ENCODE measurements around the gene PAX5.
A peak's percentile ranks its signal among the peaks of the same experiment; 100 is the strongest.

PAX5 gene

GRCh38 chr9:36798350-36799065 lies 235.6 kb downstream of the PAX5 start:
- Histone ChIP-seq H3K4me1 (ENCODE audit: control insufficient read depth, insufficient read depth, low read length) (peaks cover 25% of the 10 kb centered on the region), H3K36me3 (ENCODE audit: control insufficient read depth, insufficient read depth, low read length, severe bottlenecking) (no peaks in the 10 kb centered on the region), H3K4me3 (ENCODE audit: low read length) (no peak overlapping the region), H3K9me3 (ENCODE audit: control insufficient read depth, low read length) (peaks cover 15% of the 10 kb centered on the region), H3K27me3 (replicated peaks; ENCODE audit: control insufficient read depth, insufficient read depth, low read length) (peaks cover 41% of the 10 kb centered on the region), H3K9ac (ENCODE audit: low read length) (no peak overlapping the region)
- DNase-seq (ENCODE audit: low read depth), result no peak

- Histone ChIP-seq H3K9me3 (ENCODE audit: control insufficient read depth, low read length) (peaks cover 17% of the 10 kb centered on the region), H3K36me3 (ENCODE audit: control insufficient read depth, insufficient read depth, low read length, severe bottlenecking) (no peaks in the 10 kb centered on the region), H3K9ac (ENCODE audit: low read length) (no peak overlapping the region), H3K4me1 (ENCODE audit: control insufficient read depth, insufficient read depth, low read length) (peaks cover 19% of the 10 kb centered on the region), H3K27me3 (replicated peaks; ENCODE audit: control insufficient read depth, insufficient read depth, low read length) (peaks cover 32% of the 10 kb centered on the region), H3K4me3 (ENCODE audit: low read length) (no peak overlapping the region)
- DNase-seq (ENCODE audit: low read depth), result no peak
Measured at GRCh38 chr9:36797471-36798220, 236.4 kb downstream of the PAX5 start.

- Histone ChIP-seq H3K27me3 (replicated peaks; ENCODE audit: control insufficient read depth, insufficient read depth, low read length) (peaks cover 31% of the 10 kb centered on the region), H3K36me3 (ENCODE audit: control insufficient read depth, insufficient read depth, low read length, severe bottlenecking) (no peaks in the 10 kb centered on the region), H3K4me1 (ENCODE audit: control insufficient read depth, insufficient read depth, low read length) (peaks cover 11% of the 10 kb centered on the region), H3K4me3 (ENCODE audit: low read length) (no peak overlapping the region), H3K9ac (ENCODE audit: low read length) (no peak overlapping the region), H3K9me3 (ENCODE audit: control insufficient read depth, low read length) (peaks cover 17% of the 10 kb centered on the region)
- DNase-seq (ENCODE audit: low read depth), result no peak
Measured at GRCh38 chr9:36796671-36797419, 237.2 kb downstream of the PAX5 start.

GRCh38 chr9:36794461-36794860 lies 239.6 kb downstream of the PAX5 start:
- Histone ChIP-seq H3K4me3 (ENCODE audit: low read length) (no peak overlapping the region), H3K4me1 (ENCODE audit: control insufficient read depth, insufficient read depth, low read length) (peaks cover 9% of the 10 kb centered on the region), H3K27me3 (replicated peaks; ENCODE audit: control insufficient read depth, insufficient read depth, low read length) (peaks cover 22% of the 10 kb centered on the region), H3K36me3 (ENCODE audit: control insufficient read depth, insufficient read depth, low read length, severe bottlenecking) (no peaks in the 10 kb centered on the region), H3K9me3 (ENCODE audit: control insufficient read depth, low read length) (peaks cover 17% of the 10 kb centered on the region), H3K9ac (ENCODE audit: low read length) (no peak overlapping the region)
- DNase-seq (ENCODE audit: low read depth), result no peak

GRCh38 chr9:36793277-36793676 lies 240.8 kb downstream of the PAX5 start:
- Histone ChIP-seq H3K36me3 (ENCODE audit: control insufficient read depth, insufficient read depth, low read length, severe bottlenecking) (no peaks in the 10 kb centered on the region), H3K4me1 (ENCODE audit: control insufficient read depth, insufficient read depth, low read length) (peaks cover 5% of the 10 kb centered on the region), H3K9ac (ENCODE audit: low read length) (no peak overlapping the region), H3K9me3 (ENCODE audit: control insufficient read depth, low read length) (peaks cover 17% of the 10 kb centered on the region), H3K4me3 (ENCODE audit: low read length) (peak overlapping the region; percentile 21), H3K27me3 (replicated peaks; ENCODE audit: control insufficient read depth, insufficient read depth, low read length) (peaks cover 21% of the 10 kb centered on the region)
- no peak for DNase-seq (ENCODE audit: low read depth)

- Histone ChIP-seq H3K9ac (ENCODE audit: low read length) (no peak overlapping the region), H3K4me1 (ENCODE audit: control insufficient read depth, insufficient read depth, low read length) (no peaks in the 10 kb centered on the region), H3K4me3 (ENCODE audit: low read length) (no peak overlapping the region), H3K36me3 (ENCODE audit: control insufficient read depth, insufficient read depth, low read length, severe bottlenecking) (no peaks in the 10 kb centered on the region), H3K9me3 (ENCODE audit: control insufficient read depth, low read length) (peaks cover 21% of the 10 kb centered on the region), H3K27me3 (replicated peaks; ENCODE audit: control insufficient read depth, insufficient read depth, low read length) (peaks cover 28% of the 10 kb centered on the region)
- DNase-seq (ENCODE audit: low read depth), result no peak
Measured at GRCh38 chr9:36791222-36791950, 242.7 kb downstream of the PAX5 start.

- H3K4me1 ChIP-seq (ENCODE audit: control insufficient read depth, insufficient read depth, low read length), result no peaks in the 10 kb centered on the region
- no peaks in the 10 kb centered on the region for H3K36me3 ChIP-seq (ENCODE audit: control insufficient read depth, insufficient read depth, low read length, severe bottlenecking)
- H3K9me3 ChIP-seq (ENCODE audit: control insufficient read depth, low read length), result peaks cover 21% of the 10 kb centered on the region
- no peak for DNase-seq (ENCODE audit: low read depth)
- H3K27me3 ChIP-seq (replicated peaks; ENCODE audit: control insufficient read depth, insufficient read depth, low read length), result peaks cover 38% of the 10 kb centered on the region
- H3K4me3 ChIP-seq (ENCODE audit: low read length), result no peak overlapping the region
- no peak overlapping the region for H3K9ac ChIP-seq (ENCODE audit: low read length)
Measured at GRCh38 chr9:36789886-36790285, 244.2 kb downstream of the PAX5 start.

GRCh38 chr9:36788534-36788933 lies 245.5 kb downstream of the PAX5 start:
- Histone ChIP-seq H3K36me3 (ENCODE audit: control insufficient read depth, insufficient read depth, low read length, severe bottlenecking) (no peaks in the 10 kb centered on the region), H3K4me1 (ENCODE audit: control insufficient read depth, insufficient read depth, low read length) (no peaks in the 10 kb centered on the region), H3K9ac (ENCODE audit: low read length) (no peak overlapping the region), H3K4me3 (ENCODE audit: low read length) (no peak overlapping the region), H3K9me3 (ENCODE audit: control insufficient read depth, low read length) (peaks cover 12% of the 10 kb centered on the region), H3K27me3 (replicated peaks; ENCODE audit: control insufficient read depth, insufficient read depth, low read length) (peaks cover 46% of the 10 kb centered on the region)
- DNase-seq (ENCODE audit: low read depth), result peak; percentile 5

GRCh38 chr9:36787709-36788108 lies 246.4 kb downstream of the PAX5 start:
- no peak overlapping the region for H3K4me3 ChIP-seq (ENCODE audit: low read length)
- H3K9ac ChIP-seq (ENCODE audit: low read length), result no peak overlapping the region
- no peaks in the 10 kb centered on the region for H3K36me3 ChIP-seq (ENCODE audit: control insufficient read depth, insufficient read depth, low read length, severe bottlenecking)
- no peak for DNase-seq (ENCODE audit: low read depth)
- H3K4me1 ChIP-seq (ENCODE audit: control insufficient read depth, insufficient read depth, low read length), result no peaks in the 10 kb centered on the region
- H3K9me3 ChIP-seq (ENCODE audit: control insufficient read depth, low read length), result peaks cover 4% of the 10 kb centered on the region
- peaks cover 53% of the 10 kb centered on the region for H3K27me3 ChIP-seq (replicated peaks; ENCODE audit: control insufficient read depth, insufficient read depth, low read length)
